Muscle of back (tissue), 11 donors: ENCODE data around the gene WNK2. TPM values are rescaled to one million over a fixed set of nuclear protein-coding genes. Genes with fewer than 3 reads are reported as not detected.

Experiments used
- DNase-seq, 3 donors: peaks; one replicate each; pipeline versions ENCODE4 v3.0.0 to v3.0.0-alpha.2; 2013
- polyA plus RNA-seq, 10 donors: library from polyadenylated mRNA; unstranded; fragments of 120-200 nt; gene quantifications; one replicate each; pipeline ENCODE4 v1.2.1, GENCODE V29; 2013; ENCODE audit not compliant: insufficient read length in 10 of 10

Gene WNK2
- polyA plus RNA-seq, 10 donors: 9.3 to 14.7 (median 11.5) TPM

DNA sequence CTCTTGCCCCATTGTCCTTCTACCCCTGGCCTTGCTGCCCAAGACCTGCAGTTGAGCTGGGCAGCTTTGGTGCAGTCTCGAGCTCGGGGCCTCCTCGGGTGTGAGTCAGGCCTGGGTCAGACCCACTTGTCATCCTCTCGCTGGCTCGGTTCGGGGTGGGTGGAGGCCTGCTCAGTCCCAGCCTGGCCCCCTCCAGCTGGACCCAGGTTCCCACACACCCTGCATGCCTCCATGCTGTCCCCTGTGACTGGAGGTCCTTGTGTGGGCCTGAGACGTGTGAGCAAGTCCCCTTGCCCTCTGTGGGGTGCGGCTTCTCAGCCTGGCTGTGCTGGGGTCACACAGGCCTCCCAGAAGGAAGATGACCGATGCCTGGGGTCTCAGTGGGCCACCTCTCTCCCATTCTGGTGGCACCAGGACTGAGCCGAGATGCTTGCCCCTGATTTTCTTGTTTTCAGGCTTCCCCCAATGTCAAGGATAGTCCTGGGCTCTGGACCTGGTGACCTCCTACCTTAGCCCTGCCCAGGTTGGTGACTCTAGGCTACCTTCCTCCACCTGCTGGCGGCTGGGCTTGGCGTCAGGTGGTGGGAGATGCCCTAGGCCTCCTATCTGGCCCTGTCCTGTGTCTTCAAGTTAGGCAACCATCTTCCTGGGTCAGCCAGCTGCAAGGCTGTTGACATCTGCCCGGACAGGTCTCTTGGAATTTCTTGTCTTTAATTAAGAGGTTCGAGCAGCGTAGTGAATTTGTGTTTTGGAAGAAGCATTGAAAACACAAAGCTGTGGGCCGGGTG lies 15.1 kb downstream of the WNK2 start:
- no peak for DNase-seq

DNA sequence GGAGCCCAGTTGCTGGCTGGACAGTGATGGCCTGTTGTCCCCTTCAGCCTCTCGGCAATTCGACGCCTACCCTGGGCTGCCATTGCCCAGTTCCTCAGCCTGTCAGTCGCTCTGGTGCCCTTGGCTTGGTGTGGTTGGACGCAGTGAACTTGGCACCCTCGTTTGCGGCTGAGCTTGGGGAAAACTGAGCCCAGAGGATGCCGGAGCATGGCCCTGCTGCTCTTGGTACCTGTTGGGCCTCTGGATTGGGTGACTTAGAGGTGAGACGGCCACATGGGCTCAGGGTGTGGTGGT lies 16.5 kb downstream of the WNK2 start:
- no peak for DNase-seq

DNA sequence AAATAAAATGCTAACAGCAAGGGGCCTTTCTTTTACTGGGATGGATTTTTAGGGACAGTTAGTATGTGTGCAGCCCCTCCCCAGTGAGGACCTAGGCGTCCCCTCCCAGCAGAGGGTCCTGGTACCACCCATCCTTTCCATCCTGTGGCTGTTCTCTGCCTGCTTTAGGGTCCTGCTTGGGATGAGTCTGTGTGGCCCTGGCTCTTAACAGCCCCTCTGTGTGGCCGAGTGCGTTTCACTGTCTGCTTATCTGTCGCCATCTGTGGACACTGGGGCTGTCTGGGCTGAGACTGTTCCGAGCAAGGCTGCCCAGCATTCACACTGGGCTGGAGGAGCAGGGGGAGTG lies 17.0 kb downstream of the WNK2 start:
- no peak for DNase-seq

DNA sequence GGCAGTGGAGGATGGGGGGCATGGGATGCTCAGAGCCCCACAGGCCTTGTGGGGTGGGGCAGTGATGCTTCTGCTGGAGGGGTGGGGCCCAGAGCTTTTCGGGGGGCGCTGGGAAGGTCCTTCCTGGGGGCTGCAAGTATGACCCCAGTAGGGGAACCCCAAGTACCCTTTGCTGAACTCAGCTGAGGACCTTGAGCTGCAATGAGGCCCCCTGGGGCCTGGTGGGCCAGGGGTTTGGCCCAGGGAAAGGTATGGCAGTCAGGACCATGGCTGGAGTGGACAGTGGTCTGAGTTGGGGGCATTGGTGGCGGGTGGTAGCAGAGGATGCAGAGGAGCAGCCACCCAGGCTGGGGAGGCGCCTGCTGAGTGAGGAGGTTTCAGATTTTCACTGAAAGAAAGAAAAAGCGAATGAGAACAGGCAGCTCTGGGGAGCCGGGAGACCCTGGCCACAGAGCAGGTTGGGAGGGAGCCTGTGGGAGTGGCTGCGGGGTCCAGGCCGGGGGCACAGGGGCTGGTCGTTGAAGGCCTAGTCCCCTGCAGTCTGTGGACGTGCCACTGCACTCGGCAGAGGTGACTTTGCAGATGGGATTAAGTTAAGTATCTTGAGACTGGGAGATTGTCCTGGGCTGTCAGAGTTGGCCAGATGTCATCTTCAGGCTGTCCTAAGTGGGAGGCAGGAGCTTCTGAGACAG lies 19.2 kb downstream of the WNK2 start:
- no peak for DNase-seq

DNA sequence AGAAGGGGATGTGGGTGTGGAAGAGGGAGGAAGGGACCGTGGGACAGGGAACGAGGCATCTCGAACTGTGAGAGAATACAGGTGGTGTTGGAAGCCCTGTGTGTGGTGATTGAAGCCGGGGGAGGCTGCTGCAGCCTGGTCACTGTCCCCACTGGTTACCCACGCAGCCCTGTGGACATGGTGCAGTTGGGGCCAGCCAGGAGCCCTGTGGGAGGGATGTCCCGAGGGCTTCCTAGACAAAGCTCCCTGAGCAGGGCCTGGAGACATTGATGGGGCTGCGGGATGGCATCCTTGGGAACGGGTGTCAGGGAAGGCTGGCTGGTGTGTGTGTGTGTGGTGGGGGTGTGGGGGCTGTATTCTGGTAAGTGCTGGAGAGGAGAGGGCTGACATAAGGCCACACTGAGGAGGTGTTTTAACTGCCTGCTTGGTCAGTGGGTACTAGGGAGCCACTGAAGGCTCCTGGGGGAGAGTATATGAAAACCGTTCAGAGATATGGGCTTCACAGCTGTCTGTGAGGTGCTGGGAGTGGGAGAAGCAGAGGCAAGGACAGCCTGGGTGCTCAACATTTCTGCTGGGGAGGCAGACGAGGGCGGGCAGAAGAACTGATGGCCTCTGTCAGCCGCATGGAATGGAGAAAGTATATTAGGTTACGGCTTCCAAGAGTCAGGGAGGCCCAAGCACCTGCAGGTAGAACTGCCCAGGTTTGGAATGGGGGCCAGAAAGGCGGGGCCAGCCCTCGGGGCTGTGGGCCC lies 20.0 kb downstream of the WNK2 start:
- no peak for DNase-seq

DNA sequence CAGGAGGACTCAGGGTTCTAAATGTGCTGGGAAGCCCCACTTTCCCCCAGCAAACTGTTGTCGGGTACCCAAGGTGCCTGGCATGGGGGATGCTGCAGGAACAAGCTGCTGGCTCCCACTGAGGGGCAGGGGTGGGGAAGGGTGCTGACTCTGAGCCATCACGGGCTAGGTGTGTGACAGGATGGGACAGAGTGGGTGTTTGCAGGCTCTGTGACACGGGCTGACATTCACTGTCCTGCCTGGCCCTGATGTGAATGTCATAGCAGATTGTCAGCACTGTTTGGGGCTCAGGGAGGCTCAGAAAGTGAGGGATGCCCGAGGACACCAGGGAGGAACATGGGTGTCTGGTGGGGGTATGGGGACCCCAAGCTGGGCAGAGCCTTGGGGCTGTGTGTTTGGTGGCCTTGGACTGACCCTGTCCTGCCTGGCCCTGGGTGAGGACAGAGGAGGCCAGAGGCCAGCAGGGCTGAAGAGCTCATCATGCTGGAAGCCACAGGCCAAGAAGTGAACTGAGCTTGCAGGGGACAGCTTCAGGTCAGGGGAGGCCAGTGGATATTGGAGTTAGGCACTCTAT lies 20.6 kb downstream of the WNK2 start:
- DNase-seq: no peak

DNA sequence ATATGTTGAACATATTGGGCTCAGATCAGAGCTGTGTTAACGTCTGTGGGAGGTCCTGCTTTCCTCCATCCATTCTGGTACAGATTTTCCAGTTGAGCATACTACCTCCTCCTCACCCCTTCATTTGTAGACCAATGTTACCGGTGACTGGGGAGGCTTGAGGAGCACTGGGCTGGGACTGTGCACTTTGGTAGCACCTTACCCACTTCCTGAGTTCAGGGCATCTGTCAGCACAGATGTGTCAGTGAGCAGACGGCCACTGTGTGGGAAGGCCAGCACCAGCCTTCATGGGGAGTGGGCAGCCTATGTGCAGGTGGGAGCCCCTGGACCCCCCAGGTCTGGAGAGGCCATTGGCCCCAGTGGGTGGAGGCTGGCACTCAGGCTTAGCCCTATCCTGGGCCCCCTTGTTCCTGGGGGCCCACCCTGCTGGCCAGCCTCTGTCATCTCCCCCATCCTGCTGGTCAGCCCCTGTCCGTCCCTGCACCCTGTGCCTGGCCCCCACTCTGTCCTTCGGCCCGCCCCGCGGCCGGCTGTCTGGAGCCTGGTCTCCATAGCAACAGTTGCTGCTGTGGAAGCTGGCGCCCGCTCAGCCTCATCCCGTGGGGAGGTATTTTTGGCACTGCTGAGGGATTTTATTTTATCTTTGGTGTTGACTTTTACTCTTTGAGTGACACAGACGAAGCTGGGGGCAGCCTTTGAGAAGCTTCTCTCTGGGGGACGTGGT lies 21.3 kb downstream of the WNK2 start:
- DNase-seq: peak; percentile 54 to 92 (median 81)

DNA sequence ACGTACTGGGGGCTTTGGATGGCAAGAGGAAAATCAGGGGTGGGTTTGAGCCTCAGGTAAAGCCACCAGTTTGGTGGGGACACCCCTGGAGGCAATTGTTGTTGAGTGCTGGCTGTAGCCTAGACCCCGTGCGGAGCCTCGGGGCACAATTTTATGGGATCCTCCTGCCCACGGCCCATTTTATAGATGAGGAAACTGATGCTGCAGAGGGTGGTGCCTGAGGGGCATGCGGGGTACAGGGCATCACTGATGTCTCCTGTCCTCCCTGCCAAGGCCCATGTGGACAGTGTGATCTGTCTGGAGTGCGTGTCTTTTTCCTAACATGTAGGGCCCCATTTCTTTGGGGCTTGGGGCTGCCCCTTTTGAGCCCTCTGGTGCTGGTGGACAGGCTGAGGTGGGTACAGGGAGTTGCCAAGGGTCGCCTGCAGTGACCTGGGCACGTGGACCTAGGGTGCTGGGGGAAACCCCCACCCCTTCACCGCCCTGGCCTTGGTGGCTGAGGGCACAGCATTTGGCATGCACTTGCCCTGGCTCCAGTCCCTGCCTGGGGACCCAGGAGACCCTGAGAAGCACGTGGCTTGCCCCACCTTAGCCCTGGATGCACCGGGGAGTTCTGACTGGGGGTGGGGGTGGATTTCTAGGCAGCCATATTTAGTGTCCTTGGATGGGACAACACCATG lies 22.1 kb downstream of the WNK2 start:
- DNase-seq: no peak

DNA sequence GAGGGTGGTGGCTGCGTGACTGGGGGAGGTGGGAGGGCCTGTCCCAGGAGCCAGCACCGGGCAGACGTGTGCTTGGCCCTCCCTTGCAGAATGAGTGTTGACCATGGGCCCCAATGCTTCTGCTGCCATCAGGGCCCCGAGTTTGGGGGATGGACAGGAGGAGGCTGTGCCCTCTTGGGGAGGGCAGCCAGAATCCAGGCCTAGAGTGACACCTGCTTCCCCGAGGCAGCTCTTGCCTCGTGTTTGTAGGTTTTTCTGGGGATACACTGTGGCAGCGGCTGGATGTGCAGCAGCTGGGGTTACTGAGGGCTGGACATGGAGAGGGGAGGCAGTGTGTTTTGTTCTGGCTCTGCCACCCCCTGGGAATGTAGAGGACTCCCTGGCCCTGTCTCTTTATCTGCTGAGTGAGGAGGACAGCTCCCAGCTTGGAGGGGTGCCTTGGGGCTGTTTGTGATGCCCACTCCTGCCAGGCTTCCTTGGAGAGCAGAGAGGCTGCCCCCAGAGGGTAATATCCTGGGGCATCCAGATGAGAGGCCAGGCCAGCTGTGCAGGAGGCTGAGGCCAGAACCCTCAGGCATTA lies 22.7 kb downstream of the WNK2 start:
- DNase-seq: peak in 1 of 3 donors; percentile 57

DNA sequence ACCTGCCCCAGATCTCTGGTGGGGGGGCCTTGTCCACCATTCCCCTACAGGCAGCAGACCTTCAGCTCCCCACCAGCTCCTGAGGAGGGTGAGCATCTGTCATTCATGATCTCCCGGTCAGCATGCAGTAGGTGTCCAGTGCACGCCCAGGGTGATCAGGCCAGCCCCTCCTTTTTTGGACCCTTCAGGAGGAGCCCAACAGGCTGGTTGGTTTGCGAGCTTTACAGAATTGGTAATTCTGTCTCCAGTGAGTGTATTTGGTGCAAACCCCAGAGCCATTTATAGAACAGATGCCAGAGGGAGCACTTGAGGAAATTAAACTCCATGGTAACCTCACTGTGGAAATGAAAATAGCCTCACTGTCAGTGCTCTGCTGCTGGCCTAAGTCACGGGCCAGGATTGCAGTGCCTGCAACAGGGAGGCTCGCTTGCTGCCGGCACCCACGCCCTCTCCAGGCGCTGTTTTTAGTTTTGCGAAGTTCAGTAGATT lies 23.4 kb downstream of the WNK2 start:
- DNase-seq: peak; percentile 61 to 91 (median 79)

DNA sequence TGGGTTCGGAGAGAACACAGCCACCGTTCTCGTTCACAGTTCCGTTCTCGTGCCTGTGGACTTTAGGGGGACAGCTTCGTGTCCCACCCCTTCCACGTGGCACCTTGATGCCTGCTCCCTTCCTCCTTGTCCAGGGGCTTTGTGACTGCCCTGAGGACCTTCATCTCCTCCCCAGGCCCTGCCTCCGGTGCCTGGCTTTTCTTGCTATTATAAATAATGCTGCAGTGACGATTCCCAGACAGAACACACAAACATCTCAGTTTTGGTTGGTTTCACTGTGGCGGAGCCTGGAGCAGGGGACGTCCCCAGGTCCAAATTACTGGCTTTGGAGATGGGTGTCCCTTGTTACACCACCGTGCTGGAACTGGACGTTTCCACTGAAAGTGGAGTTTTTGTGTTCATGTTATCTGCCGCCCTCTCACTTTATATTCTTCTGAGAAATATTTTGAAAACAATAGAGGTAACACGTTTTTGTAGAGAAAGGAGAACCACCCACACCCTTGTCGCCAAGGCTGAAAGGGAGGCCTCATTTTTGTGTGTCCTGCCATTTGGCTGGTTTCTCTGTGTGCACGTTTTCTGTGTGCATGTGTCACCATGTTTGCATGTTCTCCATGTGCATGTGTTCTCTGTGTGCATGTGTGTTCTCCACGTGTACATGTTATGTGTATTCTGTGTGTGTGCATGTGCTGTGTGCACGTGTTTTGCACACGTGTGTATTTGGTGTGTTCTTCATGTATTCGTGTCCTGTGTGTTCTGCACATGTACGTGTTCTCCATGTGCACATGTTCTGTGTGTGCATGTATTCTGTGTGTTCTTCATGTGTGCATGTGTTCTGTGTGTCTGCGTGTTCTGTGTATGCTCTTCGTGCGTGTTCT lies 24.2 kb downstream of the WNK2 start:
- DNase-seq: no peak

DNA sequence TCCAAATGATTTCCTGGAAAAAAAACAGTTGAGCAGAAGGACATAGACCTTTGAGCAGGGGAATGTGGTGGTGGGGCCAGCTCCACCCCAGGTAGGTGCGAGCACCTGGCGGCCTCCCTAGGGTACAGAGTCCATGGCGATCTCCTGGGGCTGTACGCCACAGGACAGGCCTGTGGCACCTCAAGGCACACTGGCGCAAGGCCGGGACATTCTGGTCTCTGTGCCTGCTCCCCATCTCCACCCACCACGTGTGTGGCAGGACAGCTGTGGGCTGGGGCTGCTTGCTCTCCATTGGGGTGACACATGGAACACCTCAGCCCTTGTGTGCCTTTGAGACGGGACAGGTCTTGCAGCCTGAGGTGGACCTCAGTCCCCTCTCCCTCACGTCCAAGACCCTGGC lies 25.2 kb downstream of the WNK2 start:
- no peak for DNase-seq

DNA sequence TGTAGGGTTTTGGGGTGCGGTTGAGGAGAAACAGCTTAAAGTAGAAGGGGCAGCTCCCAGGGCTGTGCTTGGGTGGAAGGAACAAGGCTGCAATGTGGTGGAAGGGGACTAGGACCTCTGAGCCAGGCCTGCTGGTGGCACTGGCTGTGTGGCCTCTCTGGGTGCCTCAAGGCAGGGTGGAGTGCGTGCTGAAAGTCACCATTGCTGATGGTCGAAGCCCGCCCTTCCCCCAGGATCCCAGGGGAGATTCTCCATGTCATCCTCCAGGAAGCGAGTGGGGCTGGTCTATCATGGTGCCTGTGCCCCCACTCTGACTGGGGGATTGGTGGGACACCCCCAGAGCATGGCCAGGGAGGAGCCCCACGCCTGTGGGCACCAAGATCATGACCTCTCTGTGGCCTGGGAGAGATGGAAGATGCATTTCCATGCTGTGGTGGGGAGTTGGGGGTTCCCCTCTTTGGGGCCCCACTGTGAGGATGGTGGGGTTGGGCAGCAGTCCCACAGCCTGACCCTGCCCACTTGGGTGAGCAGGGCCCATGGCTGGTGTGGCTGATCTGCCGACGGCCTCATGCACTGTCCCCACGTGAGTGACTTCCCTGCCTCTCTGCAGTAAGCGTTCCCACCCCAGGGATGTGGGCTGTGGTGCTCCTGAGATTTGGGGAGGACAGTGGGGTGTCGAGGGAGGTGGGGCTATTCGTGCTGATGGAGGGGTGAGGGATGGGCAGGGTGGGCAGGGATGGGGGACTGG lies 25.8 kb downstream of the WNK2 start:
- DNase-seq: no peak

DNA sequence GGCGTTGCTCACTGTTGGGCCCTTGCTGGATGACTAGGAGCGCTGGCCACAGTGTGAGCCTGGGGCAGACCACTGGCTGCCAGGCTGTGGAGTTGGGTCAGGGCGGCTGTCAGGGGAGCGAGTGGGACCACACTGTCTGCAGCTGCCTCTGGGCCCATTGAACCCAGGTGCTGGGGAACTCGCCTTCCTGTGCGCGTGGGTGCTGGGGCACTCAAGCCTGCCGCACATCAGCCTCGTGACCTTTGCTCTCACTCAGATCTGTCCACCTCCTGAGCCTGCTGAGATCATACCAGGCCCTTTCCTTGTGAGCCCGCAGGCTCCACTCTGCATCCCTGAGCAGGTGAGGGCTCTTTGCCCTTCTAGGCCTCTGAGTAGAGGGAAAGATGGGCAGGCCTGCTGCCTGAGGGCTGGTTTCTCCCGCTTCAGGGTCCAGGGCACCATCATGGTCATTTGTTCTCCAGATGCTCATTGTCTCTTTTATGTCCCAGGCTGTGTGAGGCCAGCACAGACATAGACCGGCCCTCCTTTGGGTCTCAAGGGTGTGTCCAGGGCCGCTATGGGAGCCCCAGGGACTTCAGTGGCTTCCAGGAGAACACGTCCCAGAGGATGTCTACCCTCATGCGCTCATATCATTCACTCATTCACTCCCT lies 26.5 kb downstream of the WNK2 start:
- no peak for DNase-seq

DNA sequence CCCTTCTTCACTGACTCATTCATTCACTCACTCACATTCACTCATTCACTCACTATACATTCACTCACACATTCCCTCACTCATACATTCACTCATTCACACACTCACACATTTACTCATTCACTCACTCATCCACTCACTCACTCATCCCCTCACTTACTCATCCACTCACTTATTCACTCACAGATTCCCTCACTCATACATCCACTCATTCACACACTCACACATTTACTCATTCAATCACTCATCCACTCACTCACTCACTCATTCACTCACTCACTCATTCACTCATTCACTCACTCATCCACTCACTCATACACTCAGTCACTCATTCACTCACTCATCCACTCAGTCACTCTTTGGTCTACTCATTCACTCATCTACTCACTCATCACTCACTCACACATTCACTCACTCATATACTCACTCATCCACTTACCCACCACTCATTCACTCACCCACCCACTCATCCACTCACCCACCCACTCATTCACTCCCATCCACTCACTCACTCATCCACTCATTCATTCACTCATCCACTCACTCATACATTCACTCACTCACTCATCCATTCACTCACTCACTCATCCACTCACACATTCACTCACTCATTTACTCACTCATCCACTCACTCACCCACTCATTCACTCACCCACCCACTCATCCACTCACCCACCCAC lies 27.2 kb downstream of the WNK2 start:
- DNase-seq: no peak

DNA sequence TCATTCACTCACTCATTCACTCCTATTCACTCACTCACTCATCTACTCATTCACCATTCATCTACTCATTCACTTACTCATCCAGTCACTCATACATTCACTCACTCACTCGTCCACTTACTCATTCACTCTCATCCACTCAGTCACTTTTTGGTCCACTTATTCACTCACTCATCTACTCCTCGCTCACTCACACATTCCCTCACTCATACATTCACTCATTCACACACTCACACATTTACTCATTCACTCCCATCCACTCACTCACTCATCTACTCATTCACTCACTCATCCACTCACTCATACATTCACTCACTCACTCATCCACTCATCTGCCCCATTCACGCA lies 27.7 kb downstream of the WNK2 start:
- DNase-seq: no peak

DNA sequence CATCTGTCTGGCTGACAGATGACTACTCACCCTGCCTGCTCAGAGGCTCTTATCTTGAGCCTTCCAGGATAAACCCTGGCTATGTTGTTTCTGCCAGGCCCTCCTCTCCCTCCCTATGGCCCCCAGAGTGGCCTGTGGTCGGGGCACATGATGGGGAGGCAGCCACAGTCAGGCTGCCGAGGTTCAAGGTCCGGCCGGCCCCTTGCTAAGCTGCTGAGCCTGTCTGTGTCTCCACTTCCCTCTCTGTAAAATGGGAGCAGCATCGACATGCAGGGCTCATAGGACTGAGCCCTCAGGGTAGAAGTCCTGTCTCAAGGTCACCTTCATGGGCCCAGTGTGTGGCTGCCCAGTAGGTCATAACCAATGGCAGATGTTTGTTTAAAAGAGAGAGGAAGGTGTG lies 28.5 kb downstream of the WNK2 start:
- DNase-seq: no peak

DNA sequence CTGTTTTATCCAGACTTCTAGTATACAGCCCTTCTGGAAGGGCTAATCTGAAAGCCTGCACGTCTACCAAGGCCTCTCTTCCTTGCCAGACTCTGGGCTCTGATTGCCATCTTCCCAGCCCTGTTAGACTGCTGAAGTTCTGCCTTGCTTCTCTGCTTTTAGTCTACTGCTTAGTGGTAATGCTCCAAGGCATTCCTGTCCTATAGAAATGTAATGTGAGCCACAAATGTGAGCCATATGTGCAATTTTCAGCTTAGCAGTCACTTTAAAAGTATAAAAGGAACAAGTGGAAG lies 32.1 kb downstream of the WNK2 start:
- no peak for DNase-seq
